Stimulated activated CD8-positive, alpha-beta memory T cell treated with anti-CD3 and anti-CD28 coated beads, Interleukin-15, amount 100 ng/mL, for 1 hour (primary cell): Measurements from ENCODE around the gene CORO2A.
"Not testable (repeated sequence)": the region's sequence is repeated elsewhere in the genome, so short reads cannot be mapped to it uniquely, and the experiment has no call there.

Experiments
- DNase-seq: peaks from one replicate; pipeline ENCODE4 v3.0.0-alpha.2; 2020; ENCODE audit warnings: low read depth

Gene CORO2A

DNA sequence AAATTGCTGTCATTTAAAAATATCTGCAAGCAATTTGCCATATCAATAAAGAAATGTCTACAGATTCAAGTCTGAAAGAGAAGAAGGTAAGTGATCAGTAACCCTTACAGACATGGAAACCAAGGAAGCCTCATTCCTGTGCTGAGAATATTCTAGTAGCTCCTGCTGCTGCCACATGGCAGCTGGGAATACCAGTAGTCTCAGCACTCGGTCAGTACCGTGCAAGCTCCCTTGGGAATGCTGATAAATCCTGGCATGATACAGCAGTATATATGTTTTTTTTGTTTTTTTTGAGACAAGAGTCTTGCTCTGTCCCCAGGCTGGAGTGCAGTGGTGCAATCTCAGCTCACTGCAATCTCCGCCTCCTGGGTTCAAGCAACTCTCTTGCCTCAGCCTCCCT is 108.0 kb downstream of the CORO2A start:
- no peak for DNase-seq

DNA sequence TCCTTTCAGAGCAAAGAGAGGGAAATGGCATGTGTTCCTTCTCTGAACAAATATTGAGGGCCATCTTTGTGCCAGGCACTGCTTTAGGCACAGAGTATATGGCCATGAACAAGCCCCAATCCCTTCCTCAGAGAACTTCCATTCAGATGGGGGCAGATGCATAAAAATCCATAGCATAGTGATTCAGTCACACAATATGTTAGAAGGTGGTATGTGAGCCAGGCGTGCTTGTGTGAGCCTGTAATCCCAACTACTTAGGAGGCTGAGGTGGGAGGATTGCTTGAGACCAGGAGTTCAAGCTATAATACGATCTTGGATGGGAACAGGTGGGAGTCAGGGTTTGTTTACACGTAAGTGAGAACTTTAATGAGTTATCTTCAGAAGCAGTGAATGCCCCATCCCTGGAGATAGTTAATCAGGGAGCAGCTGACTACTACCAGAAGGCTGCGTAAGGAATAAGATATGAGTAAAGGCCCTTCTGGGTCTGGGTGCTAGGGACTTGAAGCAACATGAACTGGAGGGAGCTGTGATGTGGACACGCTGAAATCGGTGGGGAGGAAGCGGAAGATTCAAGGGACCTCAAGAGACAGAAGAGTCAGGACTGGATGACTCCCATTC is 108.8 kb downstream of the CORO2A start:
- no peak for DNase-seq

DNA sequence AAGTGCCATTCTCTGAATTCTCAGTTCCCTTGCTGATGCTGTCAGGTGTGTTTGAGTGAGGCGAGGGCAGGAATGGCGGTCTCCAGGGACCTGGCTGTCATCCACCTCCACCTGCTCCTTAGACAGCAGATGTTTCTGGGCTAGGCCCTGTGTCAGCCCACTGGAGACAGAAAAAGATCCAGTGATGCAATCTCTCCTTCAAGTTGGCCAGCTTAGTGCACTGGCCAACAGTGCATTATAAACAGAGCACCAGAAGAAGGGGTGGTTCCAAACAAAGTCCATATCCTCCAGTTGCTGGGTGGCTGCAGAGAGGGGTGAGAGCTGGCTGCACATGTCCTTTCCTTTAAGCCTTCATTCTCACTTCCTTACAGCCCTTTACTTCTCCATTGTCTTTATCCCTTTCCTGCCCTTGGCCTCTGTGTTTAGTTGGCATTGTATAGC is 109.4 kb downstream of the CORO2A start:
- no peak for DNase-seq

DNA sequence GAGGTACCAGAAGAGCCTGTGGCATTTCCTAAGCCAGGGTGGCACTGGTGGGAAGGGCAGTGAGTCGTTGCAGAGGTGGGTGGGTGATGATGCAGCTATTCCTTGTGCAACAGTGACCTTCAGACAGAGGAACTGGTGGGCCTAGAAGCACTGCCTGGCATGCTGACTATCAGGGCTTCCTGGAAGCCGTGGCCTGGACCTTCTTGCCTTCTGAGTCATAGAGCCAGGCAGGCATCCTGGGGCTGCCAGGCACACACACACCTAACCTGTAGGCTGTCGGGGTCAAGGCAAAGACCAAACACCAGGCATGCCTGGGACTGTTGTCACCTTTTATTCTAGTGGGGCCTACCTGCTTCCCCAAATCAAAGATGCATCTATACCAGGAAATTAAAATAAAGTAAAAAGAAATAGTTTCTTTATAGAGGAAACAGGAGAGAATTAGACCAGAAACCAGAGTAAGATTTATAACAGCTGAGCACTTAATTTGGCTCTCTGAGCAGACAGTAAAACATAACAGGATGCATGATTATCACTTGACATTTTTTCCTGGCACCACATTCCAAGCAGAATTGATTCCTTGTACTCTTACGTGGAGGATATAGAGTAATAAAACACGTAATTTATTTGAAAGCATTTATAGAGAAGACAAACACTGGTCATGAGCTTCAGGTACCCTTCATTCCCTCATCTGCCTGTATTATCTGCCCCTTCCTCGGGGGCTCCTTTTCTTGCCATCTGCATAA is 110.8 kb downstream of the CORO2A start:
- DNase-seq: no peak

- no peak for DNase-seq
These were observed 111.7 kb downstream of the CORO2A start for GRCh38 chr9:98080780-98081179.

DNA sequence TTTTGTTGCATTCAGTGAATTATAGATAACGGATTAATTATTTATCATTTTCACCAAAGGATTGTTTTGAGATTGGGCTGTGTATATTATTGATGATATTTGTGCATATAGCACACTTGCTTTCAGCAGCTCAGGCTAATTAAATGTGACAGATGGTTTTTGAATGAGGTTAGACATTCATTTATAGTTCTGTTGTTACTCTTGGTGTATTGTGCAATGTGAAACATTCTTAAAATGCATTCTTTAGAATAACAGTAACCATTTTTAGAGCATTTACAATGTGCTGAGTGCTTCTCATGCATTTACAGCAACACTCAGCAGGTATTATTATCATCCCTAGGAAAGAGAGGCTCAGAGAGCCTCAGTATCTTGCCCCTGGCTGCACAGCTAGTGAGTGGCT is 112.1 kb downstream of the CORO2A start:
- no peak for DNase-seq

- DNase-seq: no peak
These were observed 113.5 kb downstream of the CORO2A start for GRCh38 chr9:98078895-98079294.

- not testable (repeated sequence) for DNase-seq
These were observed 115.9 kb downstream of the CORO2A start for GRCh38 chr9:98076514-98076890.

GRCh38 chr9:98075332-98075805 is 117.1 kb downstream of the CORO2A start:
- DNase-seq: no peak

GRCh38 chr9:98074115-98074990 is 118.1 kb downstream of the CORO2A start:
- peak; percentile 51 for DNase-seq

DNA sequence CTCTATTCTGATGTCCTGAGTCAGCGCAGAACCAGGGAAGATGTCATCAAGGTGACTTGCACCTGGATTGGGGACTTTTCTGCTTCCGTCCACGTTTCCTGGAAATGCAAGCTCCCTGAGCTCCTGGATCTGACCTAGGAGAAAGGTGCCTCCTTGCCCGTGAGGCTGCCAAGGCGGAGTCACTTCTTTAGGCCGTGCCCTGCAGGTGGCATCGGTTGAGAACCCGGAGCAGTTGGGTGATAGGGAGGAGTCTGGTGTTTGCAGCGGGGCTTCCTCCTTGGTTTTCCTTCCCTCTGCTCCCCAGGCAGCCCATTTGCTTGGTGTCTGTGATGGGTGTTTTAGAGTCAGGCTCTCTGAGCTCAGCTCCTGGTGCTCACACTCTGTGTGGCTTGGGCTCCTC is 120.7 kb downstream of the CORO2A start:
- DNase-seq: no peak
